Islet precursor cell (in vitro differentiated cells): ENCODE measurements around the gene IL12RB2.
"Not testable (repeated sequence)": the region's sequence is repeated elsewhere in the genome, so short reads cannot be mapped to it uniquely, and the experiment has no call there.

ENCODE experiments used
- DNase-seq: peaks from one replicate; pipeline ENCODE4 v3.0.0-alpha.2; 2018

Gene IL12RB2

GRCh38 chr1:67401443-67401842 is 93.8 kb downstream of the IL12RB2 start:
- DNase-seq: no peak

GRCh38 chr1:67404212-67404620 is 96.5 kb downstream of the IL12RB2 start:
- DNase-seq: no peak

GRCh38 chr1:67405473-67406245 is 98.0 kb downstream of the IL12RB2 start:
- DNase-seq: no peak

GRCh38 chr1:67407498-67407897 is 99.8 kb downstream of the IL12RB2 start:
- no peak for DNase-seq

- DNase-seq: no peak
Measured at GRCh38 chr1:67408148-67408547, 100.5 kb downstream of the IL12RB2 start.

- DNase-seq: not testable (repeated sequence)
Measured at GRCh38 chr1:67413101-67413500, 105.4 kb downstream of the IL12RB2 start.

- DNase-seq: no peak
Measured at GRCh38 chr1:67414574-67414973, 106.9 kb downstream of the IL12RB2 start.

- DNase-seq: no peak
Measured at GRCh38 chr1:67415041-67415440, 107.4 kb downstream of the IL12RB2 start.

GRCh38 chr1:67417733-67418132 is 110.1 kb downstream of the IL12RB2 start:
- not testable (repeated sequence) for DNase-seq

GRCh38 chr1:67418839-67419586 is 111.3 kb downstream of the IL12RB2 start:
- DNase-seq: no peak

- no peak for DNase-seq
Measured at GRCh38 chr1:67420835-67421492, 113.3 kb downstream of the IL12RB2 start.

- DNase-seq: no peak
Measured at GRCh38 chr1:67427465-67427864, 119.8 kb downstream of the IL12RB2 start.

GRCh38 chr1:67427947-67428346 is 120.3 kb downstream of the IL12RB2 start:
- DNase-seq: no peak

- DNase-seq: no peak
Measured at GRCh38 chr1:67429011-67429527, 121.4 kb downstream of the IL12RB2 start.

GRCh38 chr1:67429528-67430357 is 122.1 kb downstream of the IL12RB2 start:
- DNase-seq: peak; percentile 63

GRCh38 chr1:67430358-67431155 is 122.9 kb downstream of the IL12RB2 start, which contains the start of gene SERBP1:
SERBP1 (minus strand) TSS chr1:67430402; CDS start chr1:67430300, 102 bp downstream.
- DNase-seq: peak; percentile 99

GRCh38 chr1:67431156-67431765 is 123.6 kb downstream of the IL12RB2 start:
- DNase-seq: no peak

- no peak for DNase-seq
Measured at GRCh38 chr1:67431869-67432578, 124.4 kb downstream of the IL12RB2 start.

- DNase-seq: no peak
Measured at GRCh38 chr1:67432745-67433144, 125.1 kb downstream of the IL12RB2 start.

GRCh38 chr1:67433837-67434236 is 126.2 kb downstream of the IL12RB2 start:
- DNase-seq: no peak
